AG10803 (cell line): ENCODE results near the gene CFL1.

ENCODE experiments used
- DNase-seq: peaks from one replicate; pipeline ENCODE4 v3.0.0; 2010; ENCODE audit warnings: low read depth
- H3K4me3 ChIP-seq: 2 replicates; pipeline ENCODE4 v1.5.1; 2011; ENCODE audit warnings: mild to moderate bottlenecking, low read length, control low read depth
- CTCF ChIP-seq: conservative IDR thresholded peaks from 2 replicates; pipeline ENCODE4 v1.5.1; 2011; ENCODE audit warnings: mild to moderate bottlenecking, low read length, control low read depth, inconsistent platforms

The CFL1 gene

GRCh38 chr11:65857853-65858680, at the start of gene CFL1:
Gene CFL1 (minus strand): TSS chr11:65858180. CDS start chr11:65858099, 81 bp downstream.
- TF ChIP-seq CTCF, result no peak
- DNase-seq, result peak; percentile 98
- H3K4me3 ChIP-seq, result peak within 1 kb of the TSS; percentile 96

GRCh38 chr11:65906602-65907001, 48.6 kb upstream of the CFL1 start:
- no peak for TF ChIP-seq CTCF
- DNase-seq, result no peak
- H3K4me3 ChIP-seq, result no peak overlapping the region

- TF ChIP-seq CTCF, result no peak
- no peak overlapping the region for H3K4me3 ChIP-seq
- no peak for DNase-seq
Observed at GRCh38 chr11:65903715-65904114, 45.7 kb upstream of the CFL1 start.

- peak; percentile 93 for DNase-seq
- peak overlapping the region; percentile 12; the same call in 1 of the 2 replicates for H3K4me3 ChIP-seq
Observed at GRCh38 chr11:65903068-65903481, 45.1 kb upstream of the CFL1 start.

GRCh38 chr11:65900899-65901180, 42.9 kb upstream of the CFL1 start:
- peak overlapping the region; percentile 43; the same call in 1 of the 2 replicates for H3K4me3 ChIP-seq
- TF ChIP-seq CTCF, result no peak
- DNase-seq, result no peak

More at GRCh38 chr11:65903068-65903481, 45.1 kb upstream of the CFL1 start:
- TF ChIP-seq CTCF, result no peak

- DNase-seq, result peak; percentile 97
- no peak for TF ChIP-seq CTCF
- peak within 1 kb of the TSS; percentile 96 for H3K4me3 ChIP-seq
Observed at GRCh38 chr11:65900125-65900898, 42.3 kb upstream of the CFL1 start, which contains the start of gene FOSL1. Gene FOSL1 (minus strand): TSS chr11:65900388. CDS start chr11:65900339, 49 bp downstream.
